Uterus (tissue), 4 donors: ENCODE results near the gene SIPA1L3. TPM values are rescaled to one million over a fixed set of nuclear protein-coding genes. Genes with fewer than 3 reads are reported as not detected.
"Not testable (repeated sequence)": the region's sequence is repeated elsewhere in the genome, so short reads cannot be mapped to it uniquely, and the experiment has no call there.

Experiments
- DNase-seq, 2 donors: peaks; one replicate each; pipeline ENCODE4 v3.0.0-alpha.2; 2019 to 2020
- H3K27ac ChIP-seq, 2 donors: fragments of 200-600 bp; sonication (generic); 1 replicate in 1 of 2; 2 replicates in 1 of 2; pipeline ENCODE4 v1.5.1; 2016 to 2018
- H3K27me3 ChIP-seq, 2 donors: fragments of 200-600 bp; sonication (generic); one replicate each; pipeline ENCODE4 v1.5.1; 2018 to 2019; ENCODE audit warnings: control low read depth in 1 of 2
- H3K36me3 ChIP-seq, 2 donors: fragments of 200-600 bp; sonication (generic); one replicate each; pipeline ENCODE4 v1.5.1; 2019; ENCODE audit warnings: control low read depth in 1 of 2
- H3K4me1 ChIP-seq, 2 donors: fragments of 200-600 bp; sonication (generic); one replicate each; pipeline ENCODE4 v1.5.1; 2018 to 2019; ENCODE audit warnings: control low read depth in 1 of 2
- H3K4me3 ChIP-seq, 2 donors: fragments of 200-600 bp; sonication (generic); 1 replicate in 1 of 2; 2 replicates in 1 of 2; pipeline ENCODE4 v1.5.1; 2018 to 2019; ENCODE audit warnings: mild to moderate bottlenecking in 1 of 2
- H3K9me3 ChIP-seq, 2 donors: fragments of 200-600 bp; sonication (generic); one replicate each; pipeline ENCODE4 v1.5.1; 2019; ENCODE audit warnings: control low read depth in 1 of 2
- POLR2A ChIP-seq, 2 donors: fragments of 450-650 bp; IDR thresholded peaks; one replicate each; pipeline ENCODE4 v1.6.1; 2016; ENCODE audit warnings: antibody characterized with exemption in 2 of 2, mild to moderate bottlenecking in 1 of 2, moderate library complexity in 1 of 2
- intact Hi-C: fragments of 100-400 bp; cut with DNase I; formaldehyde crosslinking; loops from one replicate; pipeline ENCODE4 v1.15.1; 2023; ENCODE audit warnings: low total_unique reads
- total RNA-seq, 4 donors: library from RNA; depleted of rRNA in 3 of 4; stranded (reverse); fragments of >200 nt in 3 of 4; gene quantifications; one replicate each; pipeline versions ENCODE4 v1.1.0 to v1.2.4, GENCODE V29; 2014 to 2023
- TF ChIP-seq, protein P1 (sequence below), 4 experiments: fragments of 200-600 bp in 2 of 4; fragments of 450-650 bp in 2 of 4; sonication (generic) in 2 of 4; IDR thresholded peaks; one replicate each; pipeline ENCODE4 v1.5.1; 2016 to 2019; ENCODE audit warnings: antibody characterized with exemption in 4 of 4, mild to moderate bottlenecking in 2 of 4, moderate library complexity in 1 of 4
- donor health status: DM: yes; HTN: yes; CAD: no.

Gene SIPA1L3
- total RNA-seq, 4 donors from 2014 or later = 11.5 to 41.8 (median 21.5) TPM

DNA sequence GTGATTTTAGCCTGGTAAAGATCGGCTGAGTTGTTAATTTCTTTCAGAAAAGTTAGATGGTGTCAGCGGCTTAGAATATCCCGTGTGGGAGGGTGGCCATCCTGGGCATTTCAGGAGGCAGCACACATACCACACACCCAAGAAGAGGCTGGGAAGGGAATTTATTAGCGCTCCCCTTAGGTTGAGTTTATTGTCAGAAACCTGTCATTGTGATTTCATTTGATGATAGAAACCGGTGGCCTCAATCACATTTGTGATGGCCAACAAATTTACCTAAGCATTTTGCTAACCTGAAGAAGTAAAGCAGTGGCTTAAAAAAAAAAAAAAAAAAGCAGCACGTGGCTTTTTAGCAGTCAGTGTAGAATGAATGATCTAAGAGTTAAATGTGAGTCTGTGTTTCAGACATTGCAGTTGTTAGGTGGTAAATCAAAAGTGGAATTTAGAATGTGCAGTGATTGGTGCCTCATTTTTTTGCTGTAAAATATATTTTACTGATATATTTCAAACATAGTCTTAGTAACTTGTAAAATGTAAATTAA is 2.7 kb downstream of the SIPA1L3 start:
- H3K27ac ChIP-seq = no peak overlapping the region
- no peaks in the 10 kb centered on the region for H3K36me3 ChIP-seq
- H3K27me3 ChIP-seq = no peaks in the 10 kb centered on the region
- H3K9me3 ChIP-seq = no peaks in the 10 kb centered on the region
- no peak for TF ChIP-seq POLR2A (IDR thresholded peaks at IDR 0.05)
- no peak overlapping the region for H3K4me3 ChIP-seq
- no peaks in the 10 kb centered on the region for H3K4me1 ChIP-seq
- intact Hi-C loops = no loop called here
- no peak for DNase-seq

DNA sequence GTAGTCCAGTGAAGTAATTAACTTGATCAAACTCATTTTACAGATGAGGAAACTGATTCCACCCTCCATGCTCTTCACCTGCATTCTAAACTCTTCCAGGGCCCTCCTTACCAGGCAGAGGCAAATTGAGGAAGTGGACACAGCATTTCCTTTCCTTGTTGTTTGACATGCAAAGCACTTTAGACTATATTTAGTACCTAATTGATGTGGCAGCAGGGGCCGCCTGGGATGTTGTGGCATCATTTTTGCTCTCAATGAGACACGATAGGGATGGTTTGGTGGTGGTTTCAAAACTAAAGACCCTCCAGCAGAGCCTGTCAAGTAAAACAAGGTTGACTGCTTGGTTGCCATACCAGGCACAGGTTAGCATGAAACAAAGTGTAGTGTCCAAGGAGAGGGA is 7.9 kb downstream of the SIPA1L3 start:
- Histone ChIP-seq H3K27me3 (no peaks in the 10 kb centered on the region), H3K36me3 (no peaks in the 10 kb centered on the region), H3K27ac (no peak overlapping the region), H3K4me1 (no peaks in the 10 kb centered on the region), H3K4me3 (no peak overlapping the region), H3K9me3 (no peaks in the 10 kb centered on the region)
- intact Hi-C loops = no loop called here
- no peak for TF ChIP-seq POLR2A (IDR thresholded peaks at IDR 0.05)
- TF ChIP-seq, protein P1, sequence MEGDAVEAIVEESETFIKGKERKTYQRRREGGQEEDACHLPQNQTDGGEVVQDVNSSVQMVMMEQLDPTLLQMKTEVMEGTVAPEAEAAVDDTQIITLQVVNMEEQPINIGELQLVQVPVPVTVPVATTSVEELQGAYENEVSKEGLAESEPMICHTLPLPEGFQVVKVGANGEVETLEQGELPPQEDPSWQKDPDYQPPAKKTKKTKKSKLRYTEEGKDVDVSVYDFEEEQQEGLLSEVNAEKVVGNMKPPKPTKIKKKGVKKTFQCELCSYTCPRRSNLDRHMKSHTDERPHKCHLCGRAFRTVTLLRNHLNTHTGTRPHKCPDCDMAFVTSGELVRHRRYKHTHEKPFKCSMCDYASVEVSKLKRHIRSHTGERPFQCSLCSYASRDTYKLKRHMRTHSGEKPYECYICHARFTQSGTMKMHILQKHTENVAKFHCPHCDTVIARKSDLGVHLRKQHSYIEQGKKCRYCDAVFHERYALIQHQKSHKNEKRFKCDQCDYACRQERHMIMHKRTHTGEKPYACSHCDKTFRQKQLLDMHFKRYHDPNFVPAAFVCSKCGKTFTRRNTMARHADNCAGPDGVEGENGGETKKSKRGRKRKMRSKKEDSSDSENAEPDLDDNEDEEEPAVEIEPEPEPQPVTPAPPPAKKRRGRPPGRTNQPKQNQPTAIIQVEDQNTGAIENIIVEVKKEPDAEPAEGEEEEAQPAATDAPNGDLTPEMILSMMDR (IDR thresholded peaks at IDR 0.05) = no peak
- no peak for DNase-seq

DNA sequence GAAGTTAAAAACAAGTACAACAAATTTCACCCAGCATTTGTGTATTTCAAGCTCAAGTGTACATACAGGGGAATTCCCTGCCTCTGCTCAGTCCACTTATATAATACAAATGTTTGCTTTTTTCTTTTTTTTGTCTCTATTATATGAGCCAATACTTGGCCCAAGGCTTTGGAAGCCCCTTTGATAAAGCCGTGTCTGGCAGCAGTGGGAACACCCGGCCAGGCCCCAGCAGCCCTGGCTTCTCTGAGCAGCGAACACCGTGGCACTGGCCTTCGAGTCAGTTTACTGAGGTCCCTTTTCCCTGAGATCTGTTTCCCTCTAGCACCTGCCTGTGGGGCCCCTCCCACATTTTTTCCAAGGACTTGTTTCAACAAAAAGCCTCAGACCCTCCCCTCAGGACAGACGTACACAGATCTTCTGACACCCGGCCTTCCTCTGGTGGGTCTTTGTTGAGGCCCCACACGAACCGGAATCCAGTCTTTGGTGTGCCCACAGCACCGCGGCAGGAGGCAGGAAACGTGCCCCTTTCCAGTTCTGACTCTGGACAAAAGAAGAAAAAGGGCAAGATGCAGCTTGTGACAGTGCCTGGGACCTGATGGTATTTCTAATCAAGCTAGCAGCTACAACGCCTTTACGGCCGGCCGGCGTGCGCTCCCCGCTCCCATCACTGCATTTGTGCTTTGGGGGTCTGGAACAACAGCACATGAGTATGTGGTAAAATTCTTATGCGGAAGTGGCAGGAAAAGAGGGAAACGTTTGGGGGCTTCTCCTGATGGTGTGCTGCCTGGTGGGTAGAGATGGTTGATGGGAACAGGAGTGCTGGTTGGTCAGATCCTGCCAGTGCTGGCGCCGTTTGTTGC is 13.8 kb downstream of the SIPA1L3 start:
- Histone ChIP-seq H3K9me3 (no peaks in the 10 kb centered on the region), H3K4me3 (no peak overlapping the region), H3K27ac (no peak overlapping the region), H3K36me3 (no peaks in the 10 kb centered on the region), H3K27me3 (no peaks in the 10 kb centered on the region), H3K4me1 (no peaks in the 10 kb centered on the region)
- TF ChIP-seq, protein P1 (IDR thresholded peaks at IDR 0.05) = no peak
- no peak for TF ChIP-seq POLR2A (IDR thresholded peaks at IDR 0.05)
- intact Hi-C loops = no loop called here
- no peak for DNase-seq

DNA sequence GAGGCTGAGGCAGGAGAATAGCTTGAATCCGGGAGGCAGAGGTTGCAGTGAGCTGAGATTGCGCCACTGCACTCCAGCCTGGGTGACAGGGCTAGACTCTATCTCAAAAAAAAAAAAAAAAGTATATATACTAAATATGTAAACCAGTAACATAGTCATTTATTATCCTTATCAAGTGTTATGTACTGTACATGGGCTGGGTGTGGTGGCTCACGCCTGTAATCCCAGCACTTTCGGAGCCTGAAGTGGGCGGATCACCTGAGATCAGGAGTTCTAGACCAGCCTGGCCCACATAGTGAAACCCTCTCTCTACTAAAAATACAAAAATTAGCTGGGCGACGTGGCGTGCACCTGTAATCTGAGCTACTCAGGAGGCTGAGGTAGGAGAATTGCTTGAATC is 17.6 kb downstream of the SIPA1L3 start:
- H3K4me1 ChIP-seq, H3K27ac ChIP-seq, H3K4me3 ChIP-seq, DNase-seq, intact Hi-C loops, H3K36me3 ChIP-seq, H3K27me3 ChIP-seq, H3K9me3 ChIP-seq: not testable (repeated sequence)

DNA sequence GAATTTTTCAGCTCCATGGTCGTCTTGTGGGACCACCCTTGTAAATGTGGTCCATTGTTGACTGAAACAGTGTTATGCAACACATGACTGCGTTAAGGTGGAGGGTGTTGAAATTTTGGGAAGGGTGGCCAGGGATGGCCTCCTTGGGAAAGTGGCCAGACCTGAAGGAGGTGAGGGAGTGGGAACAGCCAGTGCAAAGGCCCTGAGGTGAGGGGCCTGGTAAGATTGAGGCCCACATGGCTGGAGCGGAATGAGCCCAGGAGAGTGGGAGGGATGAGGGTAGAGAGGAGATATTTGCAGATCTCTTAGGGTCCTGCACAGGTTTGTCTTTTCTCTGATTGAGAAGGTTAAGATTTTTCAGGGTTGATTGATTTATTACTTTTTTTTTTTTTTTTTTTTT is 18.2 kb downstream of the SIPA1L3 start:
- Histone ChIP-seq H3K9me3 (no peaks in the 10 kb centered on the region), H3K27me3 (no peaks in the 10 kb centered on the region), H3K27ac (no peak overlapping the region), H3K36me3 (no peaks in the 10 kb centered on the region), H3K4me3 (no peak overlapping the region), H3K4me1 (no peaks in the 10 kb centered on the region)
- no peak for TF ChIP-seq POLR2A (IDR thresholded peaks at IDR 0.05)
- TF ChIP-seq, protein P1 (IDR thresholded peaks at IDR 0.05) = no peak
- intact Hi-C loops = no loop called here
- DNase-seq = no peak

DNA sequence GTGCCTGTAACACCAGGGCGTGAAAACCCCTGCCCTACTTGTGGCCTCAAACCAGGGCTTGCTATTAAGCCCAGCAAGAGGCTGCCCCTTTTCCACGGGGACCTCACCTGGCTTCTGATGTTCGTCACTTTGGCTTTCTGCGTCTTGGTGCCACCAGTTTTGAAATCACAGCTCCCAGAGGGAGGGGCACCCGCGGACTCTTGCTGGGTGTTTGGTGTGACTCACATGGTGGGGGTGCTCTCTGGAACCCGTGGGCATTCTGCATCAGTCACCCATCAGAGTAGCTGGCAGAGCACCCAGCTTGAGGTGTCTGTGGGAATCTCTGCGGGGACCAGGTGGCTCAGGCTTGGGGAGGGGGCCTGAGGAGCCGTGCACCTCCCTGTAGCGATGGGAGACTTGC is 19.2 kb downstream of the SIPA1L3 start:
- Histone ChIP-seq H3K36me3 (no peaks in the 10 kb centered on the region), H3K4me3 (no peak overlapping the region), H3K27ac (no peak overlapping the region), H3K4me1 (no peaks in the 10 kb centered on the region), H3K9me3 (no peaks in the 10 kb centered on the region), H3K27me3 (no peaks in the 10 kb centered on the region)
- intact Hi-C loops = no loop called here
- no peak for TF ChIP-seq POLR2A (IDR thresholded peaks at IDR 0.05)
- TF ChIP-seq, protein P1 (IDR thresholded peaks at IDR 0.05) = no peak
- DNase-seq = no peak
